Nephron (organoid): ENCODE measurements around the gene ARL11.
A peak's percentile ranks its signal among the peaks of the same experiment; 100 is the strongest.

ENCODE experiments used
- H3K27ac Mint-ChIP-seq, 3 experiments: 2 replicates each; pipeline ENCODE4 v1.8.0; 2020; ENCODE audit warnings: mixed read lengths in 3 of 3, mild to moderate bottlenecking in 2 of 3, moderate library complexity in 1 of 3
- H3K27me3 Mint-ChIP-seq: 2 replicates; pipeline ENCODE4 v1.8.0; 2021; ENCODE audit warnings: low read depth, mild to moderate bottlenecking, moderate library complexity, mixed read lengths
- H3K36me3 Mint-ChIP-seq: 2 replicates; pipeline ENCODE4 v1.8.0; 2020; ENCODE audit warnings: low read depth, mixed read lengths
- H3K4me1 Mint-ChIP-seq: 2 replicates; pipeline ENCODE4 v1.8.0; 2020; ENCODE audit warnings: mixed read lengths
- H3K4me3 Mint-ChIP-seq, 3 experiments: 2 replicates each; pipeline ENCODE4 v1.8.0; 2020; ENCODE audit warnings: mild to moderate bottlenecking in 3 of 3, mixed read lengths in 3 of 3, moderate library complexity in 2 of 3
- H3K9me3 Mint-ChIP-seq: 2 replicates; pipeline ENCODE4 v1.8.0; 2020; ENCODE audit warnings: mixed read lengths
- CTCF ChIP-seq, 3 experiments: fragments of 200-600 bp; sonication (generic); IDR thresholded peaks; one replicate each; pipeline ENCODE4 v1.5.0; 2021; ENCODE audit warnings: antibody characterized with exemption in 3 of 3; ENCODE audit not compliant: unreplicated experiment in 3 of 3

Gene ARL11

DNA sequence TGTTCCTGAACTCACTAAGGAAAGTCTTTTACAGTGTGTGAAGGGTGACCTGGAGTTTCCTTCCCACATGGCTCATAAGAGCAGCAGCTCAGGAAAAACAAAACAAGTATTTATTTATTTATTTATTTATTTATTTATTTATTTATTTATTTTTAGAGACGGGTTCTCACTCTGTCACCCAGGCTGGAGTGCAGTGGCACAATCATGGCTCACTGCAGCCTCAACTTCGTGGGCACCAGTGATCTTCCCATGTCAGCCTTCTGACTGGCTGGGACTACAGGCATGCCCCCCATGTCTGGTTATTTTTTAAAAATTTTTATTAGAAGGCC is 10.4 kb downstream of the ARL11 start:
- H3K4me1 Mint-ChIP-seq = peaks cover 5% of the 10 kb centered on the region
- H3K27ac Mint-ChIP-seq = no peak overlapping the region
- no peak for TF ChIP-seq CTCF (IDR thresholded peaks at IDR 0.05; ENCODE audit: unreplicated experiment in 3 of 3)

GRCh38 chr13:49641801-49642291 is 13.5 kb downstream of the ARL11 start:
- no peak for TF ChIP-seq CTCF (IDR thresholded peaks at IDR 0.05; ENCODE audit: unreplicated experiment in 3 of 3)

More for the DNA sequence above, 10.4 kb downstream of the ARL11 start:
- Mint-ChIP-seq H3K4me3 (no peak overlapping the region), H3K36me3 (no peaks in the 10 kb centered on the region), H3K27me3 (no peaks in the 10 kb centered on the region), H3K9me3 (no peaks in the 10 kb centered on the region)

DNA sequence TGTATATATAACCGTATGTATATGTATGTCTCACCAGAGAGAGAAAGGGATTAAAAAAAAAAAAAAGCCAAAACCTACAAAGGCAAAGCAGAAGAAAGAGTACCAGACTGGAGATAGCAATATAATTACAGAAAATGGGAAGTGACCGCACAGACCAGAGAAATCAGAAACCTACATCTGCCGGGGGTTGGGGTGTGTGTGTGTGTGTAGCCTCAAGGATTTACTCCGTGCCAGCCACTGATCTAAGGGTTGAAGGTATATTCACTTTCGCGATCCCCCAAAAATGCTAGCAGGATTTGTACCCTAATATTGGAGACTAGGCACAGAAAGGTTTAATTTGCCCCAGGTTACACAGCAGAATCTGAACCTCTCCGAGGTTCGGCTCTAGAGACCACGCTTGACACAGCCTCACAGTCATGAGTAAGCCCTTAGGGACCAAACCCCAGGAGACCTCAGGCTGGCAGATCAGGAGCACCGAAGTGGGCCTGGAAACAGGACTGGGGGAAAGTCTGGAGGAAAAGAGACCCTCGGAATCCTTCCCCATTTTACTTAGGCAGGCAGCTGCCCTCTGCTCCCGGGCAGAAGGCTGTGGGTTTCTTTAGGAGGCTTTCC is 14.8 kb downstream of the ARL11 start:
- H3K9me3 Mint-ChIP-seq = no peaks in the 10 kb centered on the region
- no peaks in the 10 kb centered on the region for H3K36me3 Mint-ChIP-seq
- H3K4me1 Mint-ChIP-seq = no peaks in the 10 kb centered on the region
- TF ChIP-seq CTCF (IDR thresholded peaks at IDR 0.05; ENCODE audit: unreplicated experiment in 3 of 3) = no peak
- H3K27ac Mint-ChIP-seq = no peak overlapping the region
- no peaks in the 10 kb centered on the region for H3K27me3 Mint-ChIP-seq
- H3K4me3 Mint-ChIP-seq = no peak overlapping the region

More at GRCh38 chr13:49641801-49642291, 13.5 kb downstream of the ARL11 start:
- Mint-ChIP-seq H3K36me3 (no peaks in the 10 kb centered on the region), H3K4me1 (no peaks in the 10 kb centered on the region), H3K27me3 (no peaks in the 10 kb centered on the region), H3K4me3 (no peak overlapping the region), H3K9me3 (no peaks in the 10 kb centered on the region), H3K27ac (no peak overlapping the region)

DNA sequence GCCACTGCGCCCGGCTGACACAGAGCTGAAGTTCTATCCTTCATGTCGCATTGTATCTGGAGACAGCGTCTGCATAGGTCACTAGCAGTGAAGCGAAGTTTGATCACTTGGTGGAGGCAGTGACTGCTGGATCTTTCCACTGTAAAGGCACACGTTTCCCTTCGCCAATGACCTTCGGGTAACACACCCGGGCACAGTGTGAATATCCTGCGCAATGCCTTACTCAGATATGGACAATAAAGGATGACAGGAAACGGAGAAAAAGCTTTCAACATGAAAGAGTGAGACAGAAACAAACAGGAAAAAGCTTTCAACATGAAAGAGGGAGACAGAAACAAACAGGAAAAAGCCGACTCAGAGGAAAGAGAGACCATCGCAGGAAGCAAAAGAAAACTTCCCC is 17.1 kb downstream of the ARL11 start:
- H3K4me1 Mint-ChIP-seq = no peaks in the 10 kb centered on the region
- no peaks in the 10 kb centered on the region for H3K27me3 Mint-ChIP-seq
- no peak overlapping the region for H3K27ac Mint-ChIP-seq
- H3K36me3 Mint-ChIP-seq = no peaks in the 10 kb centered on the region
- no peak overlapping the region for H3K4me3 Mint-ChIP-seq
- TF ChIP-seq CTCF (IDR thresholded peaks at IDR 0.05; ENCODE audit: unreplicated experiment in 3 of 3) = no peak
- H3K9me3 Mint-ChIP-seq = no peaks in the 10 kb centered on the region

- TF ChIP-seq CTCF (IDR thresholded peaks at IDR 0.05; ENCODE audit: unreplicated experiment in 3 of 3) = no peak
- Mint-ChIP-seq H3K27me3 (no peaks in the 10 kb centered on the region), H3K4me1 (peaks cover 3% of the 10 kb centered on the region), H3K4me3 (no peak overlapping the region), H3K9me3 (no peaks in the 10 kb centered on the region), H3K27ac (no peak overlapping the region), H3K36me3 (no peaks in the 10 kb centered on the region)
These were observed 18.4 kb downstream of the ARL11 start for GRCh38 chr13:49646688-49647087.

GRCh38 chr13:49649244-49649962 is 21.1 kb downstream of the ARL11 start:
- peak; percentile 29 to 39 (median 34) for TF ChIP-seq CTCF (IDR thresholded peaks at IDR 0.05; ENCODE audit: unreplicated experiment in 3 of 3)
- H3K9me3 Mint-ChIP-seq = no peaks in the 10 kb centered on the region
- no peaks in the 10 kb centered on the region for H3K27me3 Mint-ChIP-seq

More at GRCh38 chr13:49649244-49649962, 21.1 kb downstream of the ARL11 start:
- Mint-ChIP-seq H3K36me3 (no peaks in the 10 kb centered on the region), H3K4me3 (no peak overlapping the region), H3K27ac (no peak overlapping the region), H3K4me1 (peaks cover 17% of the 10 kb centered on the region)
